ENCODE data around the gene SLC38A9. TPM values are rescaled to one million over a fixed set of nuclear protein-coding genes. Genes with fewer than 3 reads are reported as not detected.

Gene SLC38A9
- total RNA-seq, 4 donors from 2014 or later: 19.5 to 44.2 (median 30.4) TPM

DNA sequence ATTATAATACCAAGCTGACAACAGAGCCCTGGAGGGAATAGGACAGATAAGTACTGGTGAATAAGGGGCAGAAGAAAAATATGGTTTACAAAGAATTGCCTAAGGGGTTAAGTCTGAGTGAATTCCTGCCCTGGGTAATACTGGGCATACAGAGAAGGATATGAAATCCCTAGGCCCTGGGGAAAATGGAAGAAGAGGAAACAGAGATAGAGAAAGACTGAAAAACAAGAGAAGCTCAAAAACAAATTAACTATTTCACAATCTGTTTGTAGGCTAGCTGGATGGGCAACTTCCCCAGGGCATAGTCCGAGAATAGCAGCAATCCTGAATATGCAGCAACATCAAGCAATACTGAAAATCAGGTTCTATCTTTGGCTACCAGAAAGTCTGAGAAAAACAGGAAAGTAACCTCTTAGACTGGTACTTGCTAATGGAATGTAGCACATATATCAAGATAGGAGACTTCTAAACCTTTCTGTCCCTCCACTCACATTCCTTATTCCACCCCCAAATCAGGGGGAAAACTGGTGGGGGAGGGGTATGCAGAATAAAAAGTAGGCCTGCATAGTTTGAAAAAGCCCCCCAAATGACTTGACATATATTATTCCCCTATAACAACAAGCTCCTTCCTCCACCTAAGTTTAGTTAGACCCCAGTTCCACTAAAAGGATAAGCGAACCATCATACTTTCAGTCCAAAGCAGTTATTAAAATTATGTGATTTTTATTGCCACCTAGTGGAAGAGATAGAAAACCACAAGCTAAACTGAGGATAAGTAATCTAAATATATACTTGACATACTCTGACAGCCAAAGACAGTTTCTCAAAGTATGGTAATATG is 20.6 kb downstream of the SLC38A9 start:
- TF ChIP-seq POLR2A (IDR thresholded peaks at IDR 0.05): no peak
- TF ChIP-seq, protein P1, sequence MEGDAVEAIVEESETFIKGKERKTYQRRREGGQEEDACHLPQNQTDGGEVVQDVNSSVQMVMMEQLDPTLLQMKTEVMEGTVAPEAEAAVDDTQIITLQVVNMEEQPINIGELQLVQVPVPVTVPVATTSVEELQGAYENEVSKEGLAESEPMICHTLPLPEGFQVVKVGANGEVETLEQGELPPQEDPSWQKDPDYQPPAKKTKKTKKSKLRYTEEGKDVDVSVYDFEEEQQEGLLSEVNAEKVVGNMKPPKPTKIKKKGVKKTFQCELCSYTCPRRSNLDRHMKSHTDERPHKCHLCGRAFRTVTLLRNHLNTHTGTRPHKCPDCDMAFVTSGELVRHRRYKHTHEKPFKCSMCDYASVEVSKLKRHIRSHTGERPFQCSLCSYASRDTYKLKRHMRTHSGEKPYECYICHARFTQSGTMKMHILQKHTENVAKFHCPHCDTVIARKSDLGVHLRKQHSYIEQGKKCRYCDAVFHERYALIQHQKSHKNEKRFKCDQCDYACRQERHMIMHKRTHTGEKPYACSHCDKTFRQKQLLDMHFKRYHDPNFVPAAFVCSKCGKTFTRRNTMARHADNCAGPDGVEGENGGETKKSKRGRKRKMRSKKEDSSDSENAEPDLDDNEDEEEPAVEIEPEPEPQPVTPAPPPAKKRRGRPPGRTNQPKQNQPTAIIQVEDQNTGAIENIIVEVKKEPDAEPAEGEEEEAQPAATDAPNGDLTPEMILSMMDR (IDR thresholded peaks at IDR 0.05): peak; percentile 29 to 78 (median 55)
- H3K4me1 ChIP-seq: no peaks in the 10 kb centered on the region
- intact Hi-C loops (cut with DNase I): loop anchor here (5.0 kb wide), 2 partner anchors 289 to 349 kb away; no protein-coding TSS in a partner anchor
- no peak for DNase-seq
- H3K4me3 ChIP-seq (replicated peaks in 1 of 3): no peak overlapping the region
- no peaks in the 10 kb centered on the region for H3K9me3 ChIP-seq
- H3K36me3 ChIP-seq: no peaks in the 10 kb centered on the region
- no peaks in the 10 kb centered on the region for H3K27me3 ChIP-seq
- H3K27ac ChIP-seq: peak overlapping the region in 2 of 3 donors; percentile 36 to 44
- WGBS, 2 donors: 40 to 51% methylated on average over 2 of the region's 2 CpGs

DNA sequence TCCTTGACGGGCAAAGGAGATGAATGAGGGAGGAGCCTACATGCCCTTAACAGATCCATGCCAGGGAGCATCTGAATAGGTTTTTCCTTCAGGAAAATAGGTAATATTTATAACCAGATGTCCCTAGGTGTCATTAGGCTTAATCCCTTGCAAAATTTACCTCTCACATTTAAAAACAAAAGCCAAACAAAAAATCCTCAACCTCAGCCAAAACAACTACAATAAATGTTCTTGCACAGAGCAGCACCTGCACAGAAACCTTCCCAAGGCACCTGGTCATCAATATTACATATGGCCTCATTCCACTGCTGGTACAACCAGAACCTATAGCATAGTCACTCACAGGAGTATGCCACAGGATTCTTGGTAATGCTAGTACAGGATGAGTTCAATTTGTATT is 30.1 kb downstream of the SLC38A9 start:
- Histone ChIP-seq H3K36me3 (no peaks in the 10 kb centered on the region), H3K27ac (no peak overlapping the region), H3K9me3 (no peaks in the 10 kb centered on the region), H3K4me3 (replicated peaks in 1 of 3) (no peak overlapping the region), H3K4me1 (no peaks in the 10 kb centered on the region), H3K27me3 (no peaks in the 10 kb centered on the region)
- no peak for TF ChIP-seq POLR2A (IDR thresholded peaks at IDR 0.05)
- TF ChIP-seq, protein P1 (IDR thresholded peaks at IDR 0.05): no peak
- intact Hi-C loops (cut with DNase I): no loop called here
- WGBS, 2 donors: 90 to 91% methylated on average over 1 of the region's 1 CpG
- DNase-seq: no peak

GRCh38 chr5:55681301-55681700 is 30.8 kb downstream of the SLC38A9 start:
- 83 to 85% methylated on average over 1 of the region's 1 CpG for WGBS, 2 donors
- no peak overlapping the region for H3K27ac ChIP-seq
- intact Hi-C loops (cut with DNase I): no loop called here

DNA sequence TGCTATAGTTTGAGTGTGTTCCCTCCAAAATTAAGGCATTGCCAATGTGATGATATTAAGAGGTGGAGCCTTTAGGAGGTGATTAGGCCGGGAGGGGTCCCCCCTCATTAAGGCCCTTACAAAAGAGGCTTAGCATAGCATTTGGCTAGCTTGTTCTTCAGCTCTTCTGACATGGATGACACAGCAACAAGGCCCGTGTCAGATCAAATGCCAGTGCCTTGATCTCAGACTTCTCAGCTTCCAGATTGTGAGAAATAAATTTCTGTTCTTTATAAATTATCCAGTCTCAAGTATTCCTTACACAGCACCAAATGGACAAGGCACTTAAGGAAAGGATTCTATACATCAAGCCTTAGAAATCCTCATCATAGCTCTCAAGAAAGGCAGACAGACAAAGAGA is 31.8 kb downstream of the SLC38A9 start:
- no peaks in the 10 kb centered on the region for H3K9me3 ChIP-seq
- no peak overlapping the region for H3K4me3 ChIP-seq (replicated peaks in 1 of 3)
- no peaks in the 10 kb centered on the region for H3K36me3 ChIP-seq
- H3K4me1 ChIP-seq: no peaks in the 10 kb centered on the region
- intact Hi-C loops (cut with DNase I): no loop called here
- no peak overlapping the region for H3K27ac ChIP-seq
- no peak for DNase-seq
- WGBS, 2 donors: 68% methylated on average over 2 of the region's 2 CpGs
- H3K27me3 ChIP-seq: no peaks in the 10 kb centered on the region
- no peak for TF ChIP-seq POLR2A (IDR thresholded peaks at IDR 0.05)
- TF ChIP-seq, protein P1 (IDR thresholded peaks at IDR 0.05): no peak

More at GRCh38 chr5:55681301-55681700, 30.8 kb downstream of the SLC38A9 start:
- Histone ChIP-seq H3K4me3 (replicated peaks in 1 of 3) (no peak overlapping the region), H3K36me3 (no peaks in the 10 kb centered on the region), H3K9me3 (no peaks in the 10 kb centered on the region), H3K4me1 (no peaks in the 10 kb centered on the region), H3K27me3 (no peaks in the 10 kb centered on the region)
- no peak for TF ChIP-seq POLR2A (IDR thresholded peaks at IDR 0.05)
- TF ChIP-seq, protein P1 (IDR thresholded peaks at IDR 0.05): no peak
- no peak for DNase-seq

- H3K27me3 ChIP-seq: no peaks in the 10 kb centered on the region
- no peaks in the 10 kb centered on the region for H3K36me3 ChIP-seq
- H3K9me3 ChIP-seq: no peaks in the 10 kb centered on the region
- no peak for DNase-seq
- intact Hi-C loops (cut with DNase I): no loop called here
- H3K4me3 ChIP-seq (replicated peaks in 1 of 3): no peak overlapping the region
- peaks cover 0 to 6% of the 10 kb centered on the region in 2 donors for H3K4me1 ChIP-seq
- WGBS, 2 donors: 34 to 92% methylated on average over 1 of the region's 1 CpG
- TF ChIP-seq POLR2A (IDR thresholded peaks at IDR 0.05): no peak
- TF ChIP-seq, protein P1 (IDR thresholded peaks at IDR 0.05): no peak
- H3K27ac ChIP-seq: no peak overlapping the region
Observed at GRCh38 chr5:55679556-55679955, 32.6 kb downstream of the SLC38A9 start.
